RWPE1 (cell line): Measurements from ENCODE around the gene GLIPR2.

Experiments used
- CTCF ChIA-PET: fragments of 350-600 bp; sonication (Branson Sonifier 250); formaldehyde crosslinking; extraction: SDS; loops from one replicate; lab custom pipeline; 2021; lab: Yijun Ruan, JAX
- POLR2A ChIA-PET: fragments of 400-600 bp; formaldehyde crosslinking; extraction: SDS; loops from one replicate; lab custom pipeline; 2020; ENCODE audit warnings: antibody characterized with exemption; ENCODE audit not compliant: low non-redundant PET; lab: Yijun Ruan, JAX
- DNase-seq: peaks from one replicate; pipeline ENCODE4 v3.0.0; 2012; ENCODE audit warnings: low spot score
- H3K27ac ChIP-seq: fragments of 450-650 bp; 2 replicates; pipeline ENCODE4 v1.5.1; 2017
- TF ChIP-seq, protein P1 (sequence below): fragments of 450-650 bp; conservative IDR thresholded peaks from 2 replicates; pipeline ENCODE4 v1.5.1; 2017; ENCODE audit warnings: low read depth, mild to moderate bottlenecking

The GLIPR2 gene

DNA sequence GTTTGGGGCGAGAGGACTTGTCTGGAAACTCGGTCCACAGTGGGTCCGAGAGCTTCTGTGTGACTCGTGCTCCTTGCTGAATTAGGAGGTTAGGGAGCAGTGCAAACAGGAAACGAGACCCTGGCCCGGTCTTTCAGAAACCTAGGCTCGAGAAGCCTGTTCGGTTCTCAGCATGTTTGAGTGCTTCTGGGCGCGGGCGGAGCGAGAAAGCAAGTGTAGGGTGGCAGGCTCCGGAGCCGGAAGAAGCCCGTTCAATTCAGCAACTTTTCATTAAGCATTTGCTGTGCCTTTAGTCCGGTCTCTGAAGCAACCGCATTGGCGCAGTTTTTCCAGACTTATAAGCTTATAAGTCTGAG, 54.7 kb downstream of the GLIPR2 start:
- TF ChIP-seq, protein P1, sequence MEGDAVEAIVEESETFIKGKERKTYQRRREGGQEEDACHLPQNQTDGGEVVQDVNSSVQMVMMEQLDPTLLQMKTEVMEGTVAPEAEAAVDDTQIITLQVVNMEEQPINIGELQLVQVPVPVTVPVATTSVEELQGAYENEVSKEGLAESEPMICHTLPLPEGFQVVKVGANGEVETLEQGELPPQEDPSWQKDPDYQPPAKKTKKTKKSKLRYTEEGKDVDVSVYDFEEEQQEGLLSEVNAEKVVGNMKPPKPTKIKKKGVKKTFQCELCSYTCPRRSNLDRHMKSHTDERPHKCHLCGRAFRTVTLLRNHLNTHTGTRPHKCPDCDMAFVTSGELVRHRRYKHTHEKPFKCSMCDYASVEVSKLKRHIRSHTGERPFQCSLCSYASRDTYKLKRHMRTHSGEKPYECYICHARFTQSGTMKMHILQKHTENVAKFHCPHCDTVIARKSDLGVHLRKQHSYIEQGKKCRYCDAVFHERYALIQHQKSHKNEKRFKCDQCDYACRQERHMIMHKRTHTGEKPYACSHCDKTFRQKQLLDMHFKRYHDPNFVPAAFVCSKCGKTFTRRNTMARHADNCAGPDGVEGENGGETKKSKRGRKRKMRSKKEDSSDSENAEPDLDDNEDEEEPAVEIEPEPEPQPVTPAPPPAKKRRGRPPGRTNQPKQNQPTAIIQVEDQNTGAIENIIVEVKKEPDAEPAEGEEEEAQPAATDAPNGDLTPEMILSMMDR = no peak
- DNase-seq = peak; percentile 23
- H3K27ac ChIP-seq = peak overlapping the region; percentile 82
- CTCF ChIA-PET = interaction anchor here (0.6 to 1.2 kb wide), 2 partner anchors 27 to 235 kb away, joined by 3 to 7 read pairs; no protein-coding TSS in a partner anchor
- POLR2A ChIA-PET = interaction anchor here (0.6 kb wide), 1 partner anchor 16 kb away, joined by 3 read pairs; no protein-coding TSS in a partner anchor

DNA sequence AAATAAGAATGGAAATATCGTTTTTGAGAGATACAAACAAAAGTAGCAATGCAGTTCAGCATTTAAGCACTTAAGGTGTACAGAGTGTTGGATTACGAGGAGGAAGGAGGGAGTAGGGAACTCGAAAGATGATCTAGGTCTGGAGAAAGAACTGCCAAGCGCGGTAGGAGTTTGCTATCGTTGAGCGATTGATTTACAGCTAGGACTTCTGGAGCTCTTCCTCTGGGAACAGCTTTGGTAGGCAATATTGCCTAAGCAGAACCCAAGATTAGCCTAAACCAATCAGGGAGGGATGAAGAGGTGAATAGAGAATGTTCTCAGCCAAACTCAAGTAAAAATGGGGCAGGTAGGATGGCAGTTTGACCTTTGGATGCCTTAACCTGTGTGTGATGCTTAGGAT, 55.2 kb downstream of the GLIPR2 start:
- CTCF ChIA-PET = interaction anchor here (0.6 to 1.2 kb wide), 2 partner anchors 27 to 236 kb away, joined by 3 to 7 read pairs; no protein-coding TSS in a partner anchor
- TF ChIP-seq, protein P1 = no peak
- peak overlapping the region; percentile 82 for H3K27ac ChIP-seq
- DNase-seq = peak; percentile 18
- POLR2A ChIA-PET = interaction anchor here (0.6 kb wide), 1 partner anchor 16 kb away, joined by 3 read pairs; no protein-coding TSS in a partner anchor

DNA sequence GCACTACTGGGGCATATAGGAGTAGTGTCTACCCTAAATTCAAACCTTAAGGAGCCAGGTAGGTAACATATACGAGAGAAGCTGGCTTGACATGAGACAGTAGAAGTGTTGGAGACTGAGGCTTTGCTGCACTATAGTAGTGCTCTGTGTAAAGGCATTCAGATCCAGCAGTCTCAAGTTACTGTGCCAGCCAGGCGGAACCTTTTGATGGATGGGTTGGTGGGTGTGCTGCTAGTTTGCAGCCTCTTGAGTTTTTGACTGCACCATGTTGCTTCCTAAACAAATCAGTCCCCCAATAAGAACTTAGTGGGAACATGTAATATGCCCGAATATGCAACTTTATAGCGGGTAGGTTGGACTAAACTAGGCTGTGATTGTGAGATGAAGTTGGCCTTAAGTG, 55.7 kb downstream of the GLIPR2 start:
- CTCF ChIA-PET = no interaction called here
- POLR2A ChIA-PET = no interaction called here
- no peak overlapping the region for H3K27ac ChIP-seq
- peak; percentile 28 for DNase-seq
- TF ChIP-seq, protein P1 = no peak

DNA sequence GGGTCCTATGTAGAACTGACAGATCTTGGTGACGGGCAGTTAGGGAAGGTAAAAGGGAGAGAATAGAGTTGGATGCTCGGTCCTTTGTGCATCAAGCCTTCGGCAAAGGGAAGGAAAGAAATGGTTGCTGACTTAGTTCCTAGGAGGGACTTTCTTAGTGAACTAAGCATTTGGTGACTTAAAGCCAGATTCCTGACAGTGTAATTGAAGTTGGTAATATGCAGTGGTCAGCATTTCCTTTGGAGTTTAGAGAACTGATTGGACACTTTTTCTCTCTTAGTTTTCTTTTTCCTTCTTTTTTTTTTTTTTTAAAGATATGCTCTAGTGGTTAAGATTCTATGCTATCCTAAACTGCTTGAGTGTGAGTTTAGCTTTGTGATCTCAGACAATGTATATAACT, 56.5 kb downstream of the GLIPR2 start:
- H3K27ac ChIP-seq = no peak overlapping the region
- CTCF ChIA-PET = interaction anchor here (0.8 kb wide), 1 partner anchor 800 kb away, joined by 5 read pairs; no protein-coding TSS in a partner anchor
- POLR2A ChIA-PET = no interaction called here
- no peak for DNase-seq
- TF ChIP-seq, protein P1 = no peak

DNA sequence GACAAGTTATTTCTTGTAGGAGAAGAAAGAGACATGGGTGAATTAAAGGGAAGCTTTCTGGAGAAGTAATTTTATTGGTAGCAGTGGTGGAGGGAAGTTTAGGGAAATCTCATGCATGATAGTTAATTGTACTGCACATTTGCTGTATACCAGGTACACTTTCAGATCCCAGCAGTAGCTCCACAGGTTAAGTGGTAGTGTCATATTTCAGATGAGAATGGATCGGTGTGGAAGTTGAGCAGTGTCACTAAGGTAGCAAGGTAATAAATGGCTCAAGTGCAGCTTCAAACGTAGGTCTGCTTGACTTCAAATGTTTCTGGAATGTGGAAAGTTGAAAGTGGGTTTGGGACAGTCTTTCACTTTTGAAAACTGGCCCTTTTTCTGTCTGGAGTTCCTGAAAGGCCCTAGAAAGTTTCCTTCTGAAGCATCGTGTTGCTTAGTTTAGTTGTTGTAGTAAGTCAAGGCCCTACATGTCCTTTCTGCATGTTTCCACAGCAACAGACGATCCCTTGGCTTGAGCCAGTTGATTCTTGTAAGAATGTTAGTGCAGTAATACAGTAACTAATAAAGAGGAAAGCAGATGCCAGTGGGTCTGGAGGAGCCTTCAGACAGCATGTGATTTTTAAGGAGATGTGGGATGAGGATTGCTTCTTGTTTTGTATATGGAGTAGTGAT, 57.9 kb downstream of the GLIPR2 start:
- DNase-seq = no peak
- H3K27ac ChIP-seq = peak overlapping the region; percentile 71
- POLR2A ChIA-PET = no interaction called here
- CTCF ChIA-PET = interaction anchor here (0.9 kb wide), 1 partner anchor 84 kb away, joined by 3 read pairs; no protein-coding TSS in a partner anchor
- TF ChIP-seq, protein P1 = no peak

DNA sequence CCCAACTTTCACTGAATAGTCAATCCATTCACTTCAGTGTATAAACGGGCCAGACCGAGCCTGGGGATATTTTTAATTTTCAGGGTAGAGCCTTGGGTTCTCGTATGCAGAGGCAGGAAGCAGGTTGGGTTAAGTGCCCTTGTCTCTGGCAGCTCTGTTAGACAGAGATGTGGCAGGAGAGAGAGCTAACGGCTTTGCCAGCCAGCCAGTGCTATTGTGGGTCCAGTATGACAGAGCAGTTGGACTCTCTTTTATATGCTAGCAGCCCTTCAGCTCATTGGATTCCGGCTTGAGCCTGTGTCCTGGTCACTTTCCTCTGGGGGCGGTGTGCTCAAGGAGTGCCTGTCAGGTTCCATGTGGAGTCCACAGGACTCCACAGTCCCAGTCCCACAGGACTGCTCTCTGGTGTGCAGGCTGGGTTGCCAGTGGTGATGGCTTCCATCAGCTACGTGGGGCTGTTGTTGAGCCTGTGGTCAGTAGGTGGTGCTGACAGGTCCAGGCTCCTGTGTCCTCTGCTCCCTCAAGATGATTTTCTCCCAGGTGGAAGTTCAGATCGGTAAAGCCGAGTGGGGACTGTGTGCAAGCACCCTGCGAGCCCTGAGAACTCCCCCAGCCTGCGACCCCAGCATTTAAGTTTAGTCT, 68.5 kb downstream of the GLIPR2 start:
- TF ChIP-seq, protein P1 = no peak
- CTCF ChIA-PET = interaction anchor here (0.5 to 1.2 kb wide), 2 partner anchors 18 to 124 kb away, joined by 3 to 4 read pairs; no protein-coding TSS in a partner anchor
- DNase-seq = no peak
- POLR2A ChIA-PET = no interaction called here
- H3K27ac ChIP-seq = no peak overlapping the region
